ENCODE measurements around the gene UBE2F. TPM values are rescaled to one million over a fixed set of nuclear protein-coding genes. Genes with fewer than 3 reads are reported as not detected.

UBE2F gene
- total RNA-seq, 1 experiment from 2014 or later, result 109 TPM

GRCh38 chr2:238079874-238080327, 113.1 kb downstream of the UBE2F start:
- DNase-seq (ENCODE audit: low read depth), result no peak

- DNase-seq (ENCODE audit: low read depth), result no peak
Measured at GRCh38 chr2:238080518-238080917, 113.7 kb downstream of the UBE2F start.

GRCh38 chr2:238081150-238081549, 114.3 kb downstream of the UBE2F start:
- no peak for DNase-seq (ENCODE audit: low read depth)

GRCh38 chr2:238081561-238081960, 114.7 kb downstream of the UBE2F start:
- no peak for DNase-seq (ENCODE audit: low read depth)

- DNase-seq (ENCODE audit: low read depth), result no peak
Measured at GRCh38 chr2:238082151-238082550, 115.3 kb downstream of the UBE2F start.

GRCh38 chr2:238082827-238083226, 116.0 kb downstream of the UBE2F start:
- no peak for DNase-seq (ENCODE audit: low read depth)

- DNase-seq (ENCODE audit: low read depth), result no peak
Measured at GRCh38 chr2:238083919-238084318, 117.1 kb downstream of the UBE2F start.

GRCh38 chr2:238084761-238085160, 117.9 kb downstream of the UBE2F start:
- no peak for DNase-seq (ENCODE audit: low read depth)

GRCh38 chr2:238085899-238086298, 119.1 kb downstream of the UBE2F start:
- DNase-seq (ENCODE audit: low read depth), result no peak

GRCh38 chr2:238087211-238087610, 120.4 kb downstream of the UBE2F start:
- DNase-seq (ENCODE audit: low read depth), result no peak

GRCh38 chr2:238090887-238091286, 124.1 kb downstream of the UBE2F start:
- DNase-seq (ENCODE audit: low read depth), result no peak

GRCh38 chr2:238091436-238092060, 124.7 kb downstream of the UBE2F start:
- no peak for DNase-seq (ENCODE audit: low read depth)

Other genes with a start within 250 kb of the UBE2F start
- gene RBM44, start 168.2 kb upstream of the UBE2F start, total RNA-seq (2014; rRNA removed; shearing (Covaris generic)), result 0.88 and 1.7 TPM in 2 replicates
- 6.2 and 18.6 TPM in 2 replicates for gene RAMP1, start 107.4 kb upstream of the UBE2F start, total RNA-seq (2014; rRNA removed; shearing (Covaris generic))
- 13.3 and 21.5 TPM in 2 replicates for gene SCLY, start 94.0 kb downstream of the UBE2F start, total RNA-seq (2014; rRNA removed; shearing (Covaris generic))
- under 0.01 TPM in 1 of 2 replicates, not detected in the other for gene ESPNL, start 133.3 kb downstream of the UBE2F start, total RNA-seq (2014; rRNA removed; shearing (Covaris generic))
- gene KLHL30, start 171.7 kb downstream of the UBE2F start, total RNA-seq (2014; rRNA removed; shearing (Covaris generic)), result not detected in 2 replicates
- 0.10 and 1.8 TPM in 2 replicates for gene ERFE, start 192.0 kb downstream of the UBE2F start, total RNA-seq (2014; rRNA removed; shearing (Covaris generic))
- gene ILKAP, start 236.7 kb downstream of the UBE2F start, total RNA-seq (2014; rRNA removed; shearing (Covaris generic)), result 20.5 and 20.7 TPM in 2 replicates

Data from RPMI7951 (cell line).